Activated T-helper 1 cell treated with Interleukin-2 at 50 U/mL for 16 hours (primary cell): ENCODE data around the gene CDC42BPG.

ENCODE experiments used
- DNase-seq: peaks from one replicate; pipeline ENCODE4 v3.0.0-alpha.2; 2020; ENCODE audit warnings: low read depth

Gene CDC42BPG

DNA sequence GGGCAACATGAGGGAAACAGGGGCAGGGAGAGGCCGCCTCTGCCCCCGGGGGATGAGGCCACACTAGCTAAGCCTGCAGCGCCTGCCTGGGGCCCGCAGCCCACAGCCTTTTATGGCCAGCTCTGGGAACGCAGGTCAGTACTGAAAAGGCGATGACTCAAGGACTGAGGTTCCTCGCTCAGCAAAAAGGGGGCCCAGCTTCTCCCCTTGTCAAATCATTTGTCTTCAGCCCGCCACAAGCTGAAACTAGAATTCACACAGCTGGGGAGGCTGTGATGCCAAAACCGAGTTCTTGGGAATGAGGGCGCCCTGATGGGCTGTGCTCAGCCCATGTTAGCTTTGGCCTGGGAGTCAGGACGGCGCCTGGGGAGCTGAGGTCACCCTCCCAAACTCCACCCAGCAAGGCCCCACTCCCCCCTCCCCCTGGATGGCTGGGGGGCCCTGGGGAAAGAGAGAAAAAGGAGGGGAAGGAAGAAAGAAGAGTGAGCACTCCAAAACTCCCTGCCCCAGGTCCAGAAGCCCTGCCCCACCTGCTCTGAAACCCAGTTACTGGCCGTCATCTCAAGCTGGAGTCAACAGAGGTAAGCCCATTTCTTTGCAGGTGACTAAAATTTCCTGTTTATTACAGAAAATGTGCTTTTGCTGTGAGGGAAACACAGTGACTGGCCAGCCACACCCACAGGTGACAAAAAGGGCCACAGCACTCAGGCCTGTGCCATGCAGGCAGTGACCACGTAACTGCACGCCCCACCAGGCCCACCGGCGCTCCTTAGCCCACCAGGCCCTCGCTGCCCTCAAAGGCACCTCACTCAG lies 20.2 kb upstream of the CDC42BPG start:
- no peak for DNase-seq

- no peak for DNase-seq
Measured at GRCh38 chr11:64864135-64864472, 19.7 kb upstream of the CDC42BPG start.

- no peak for DNase-seq
Measured at GRCh38 chr11:64863391-64864060, 19.1 kb upstream of the CDC42BPG start.

GRCh38 chr11:64862987-64863390 lies 18.5 kb upstream of the CDC42BPG start:
- DNase-seq, result no peak

DNA sequence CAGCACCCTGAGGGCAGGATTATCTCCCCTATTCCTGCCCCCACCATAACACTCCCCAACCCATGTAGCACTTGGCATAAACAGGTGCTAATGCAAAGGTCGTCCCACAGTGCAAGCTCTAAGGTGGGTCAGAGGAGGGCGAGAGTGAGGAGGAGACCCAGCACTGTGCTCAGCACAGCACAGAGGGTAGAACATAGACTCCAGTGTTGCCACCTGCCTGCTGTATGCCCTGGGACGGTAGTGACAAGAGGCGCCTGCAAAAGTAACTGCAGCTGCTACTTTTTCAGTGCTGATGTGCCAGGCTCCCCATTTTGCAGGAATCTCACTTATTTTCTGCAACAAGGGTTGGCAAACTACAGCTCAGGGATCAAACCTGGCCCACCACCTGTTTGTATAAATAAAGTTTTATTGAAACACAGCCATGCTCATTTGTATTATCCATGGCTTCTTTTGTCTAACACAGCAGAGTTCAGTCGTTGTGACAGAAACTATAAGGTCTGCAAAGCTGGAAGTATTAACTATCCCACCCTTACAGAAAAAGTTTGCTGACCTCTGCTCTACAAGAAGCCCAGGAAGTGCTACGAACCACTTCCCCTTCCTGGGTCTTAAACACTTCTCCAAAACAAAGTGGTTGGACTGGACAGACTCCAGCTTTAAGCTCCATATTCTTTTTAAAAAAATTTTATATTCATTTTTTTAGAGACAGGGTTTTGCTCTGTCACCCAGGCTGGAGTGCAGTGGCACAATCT lies 16.9 kb upstream of the CDC42BPG start:
- DNase-seq, result no peak

GRCh38 chr11:64859542-64860414 lies 15.3 kb upstream of the CDC42BPG start:
- no peak for DNase-seq

DNA sequence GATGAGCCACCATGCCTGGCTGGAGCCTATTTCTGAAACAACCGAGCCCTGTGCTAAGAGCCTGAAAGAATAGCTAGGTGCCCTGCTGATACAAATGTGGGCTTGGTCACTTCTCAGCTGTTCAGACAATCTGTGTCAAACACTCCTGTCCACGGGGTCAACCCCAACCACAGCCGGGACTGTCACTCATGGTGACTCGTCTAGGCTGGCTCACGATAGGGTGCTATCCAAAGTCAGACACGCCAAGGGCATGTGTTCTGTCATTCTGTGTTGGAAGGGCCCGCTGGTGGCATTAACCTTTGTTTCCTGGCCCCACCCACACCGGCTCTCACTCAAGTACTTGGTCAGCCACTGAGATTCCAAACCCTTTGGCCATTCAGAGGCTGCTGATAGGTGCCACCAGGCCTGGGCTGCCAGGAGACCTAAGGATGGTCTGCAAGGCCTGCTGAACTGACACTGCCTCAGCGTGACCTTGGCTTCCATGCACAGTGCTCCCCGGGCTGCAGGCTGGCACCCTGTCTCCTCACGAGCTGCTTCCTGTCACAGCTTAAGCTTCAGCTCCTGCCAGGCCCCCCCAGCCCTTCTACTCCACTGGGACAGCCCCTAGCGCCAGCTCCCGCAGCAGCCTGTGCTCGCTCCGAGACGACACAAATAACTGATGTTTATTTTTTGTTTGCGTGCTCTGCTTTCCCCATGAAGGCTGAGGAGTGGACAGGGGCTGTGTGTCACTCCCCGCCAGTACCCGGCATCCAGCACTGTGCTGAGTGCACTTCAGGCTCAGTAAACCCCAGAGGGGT lies 14.2 kb upstream of the CDC42BPG start:
- DNase-seq, result no peak

DNA sequence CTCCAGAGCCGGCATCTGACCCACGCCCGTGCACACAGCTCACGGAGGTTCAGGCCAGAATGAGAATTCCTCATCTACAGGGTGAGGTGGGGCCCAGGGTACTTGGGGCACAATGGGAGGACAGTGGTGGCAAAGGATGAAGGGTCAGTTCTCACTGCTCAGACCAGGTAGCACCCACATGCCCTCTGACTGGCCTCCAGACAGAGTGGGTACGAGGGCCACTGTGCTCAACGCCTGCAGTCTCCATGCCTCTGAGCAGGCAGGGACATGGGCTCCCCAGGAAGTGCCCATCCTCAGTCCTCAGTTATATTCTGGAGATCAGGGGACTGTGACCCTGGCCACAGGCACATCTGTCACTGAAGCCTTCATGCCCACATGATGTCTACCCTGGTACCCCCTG lies 13.0 kb upstream of the CDC42BPG start:
- no peak for DNase-seq

DNA sequence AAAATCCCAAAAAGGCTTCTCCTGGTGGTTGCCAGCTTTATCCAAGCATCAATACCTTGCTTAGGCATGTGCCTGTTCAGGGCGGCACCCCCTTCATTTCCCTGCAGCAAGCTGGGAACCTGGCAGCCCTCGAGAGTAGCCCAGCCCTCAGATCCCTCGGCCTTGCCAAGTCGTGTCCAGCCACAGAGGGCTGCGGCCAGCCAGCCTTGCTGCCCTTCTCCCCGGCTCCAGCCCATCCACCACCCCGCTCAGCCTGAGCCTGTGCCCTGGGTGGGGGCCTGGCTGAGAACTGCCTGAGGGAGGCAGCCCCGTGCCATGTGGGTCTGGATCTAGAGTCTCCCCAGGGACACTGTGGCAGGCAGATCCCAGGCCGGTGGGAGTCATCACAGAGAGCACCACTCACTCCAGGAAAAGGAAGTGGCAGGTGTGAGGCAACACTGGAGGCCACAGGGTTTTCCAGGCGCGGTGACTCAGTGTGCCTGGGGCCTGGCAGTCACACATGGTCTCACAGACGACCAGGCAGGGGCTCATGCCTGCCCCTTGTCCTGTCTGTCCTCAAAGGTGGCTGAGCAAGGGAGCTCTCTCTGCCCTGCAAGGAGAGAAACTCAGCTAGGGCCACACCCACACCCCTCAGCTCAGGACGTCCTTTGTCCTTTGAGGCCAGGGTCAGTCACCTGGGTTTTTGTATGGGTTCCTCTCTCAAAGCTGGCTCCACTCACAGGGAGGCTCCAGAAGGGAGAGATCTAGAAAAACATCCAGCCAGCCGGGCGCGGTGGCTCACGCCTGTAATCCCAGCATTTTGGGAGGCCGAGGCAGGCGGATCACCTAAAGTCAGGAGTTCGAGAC lies 12.2 kb upstream of the CDC42BPG start:
- no peak for DNase-seq

DNA sequence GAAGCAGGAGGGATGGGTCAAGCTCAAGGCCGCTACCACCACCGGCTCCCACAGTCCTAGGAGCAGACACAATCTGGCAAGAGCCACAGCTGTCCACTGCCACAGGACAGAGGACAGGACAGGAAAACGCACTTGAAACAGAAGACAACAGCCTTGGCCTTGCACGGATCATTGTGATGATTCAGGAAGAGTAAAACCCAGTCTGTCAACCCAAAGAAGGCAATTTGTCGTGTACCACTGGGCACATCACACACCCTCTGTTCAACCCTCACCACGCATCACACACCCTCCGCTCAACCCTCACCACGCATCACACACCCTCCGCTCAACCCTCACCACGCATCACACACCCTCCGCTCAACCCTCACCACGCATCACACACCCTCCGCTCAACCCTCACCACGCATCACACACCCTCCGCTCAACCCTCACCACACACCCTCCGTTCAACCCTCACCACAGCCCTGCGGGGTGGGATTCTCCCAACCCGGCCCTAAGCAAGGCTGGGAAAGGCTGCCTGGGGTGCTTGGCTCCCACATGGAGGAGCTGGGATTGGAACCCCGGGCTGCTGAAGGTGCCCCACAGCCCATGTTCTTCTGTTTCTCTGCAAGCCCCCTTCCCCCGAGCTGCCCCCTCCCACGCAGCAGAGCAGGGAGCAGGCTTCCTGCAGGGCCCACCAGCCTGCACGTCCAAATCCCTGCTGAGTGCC lies 11.3 kb upstream of the CDC42BPG start:
- no peak for DNase-seq

DNA sequence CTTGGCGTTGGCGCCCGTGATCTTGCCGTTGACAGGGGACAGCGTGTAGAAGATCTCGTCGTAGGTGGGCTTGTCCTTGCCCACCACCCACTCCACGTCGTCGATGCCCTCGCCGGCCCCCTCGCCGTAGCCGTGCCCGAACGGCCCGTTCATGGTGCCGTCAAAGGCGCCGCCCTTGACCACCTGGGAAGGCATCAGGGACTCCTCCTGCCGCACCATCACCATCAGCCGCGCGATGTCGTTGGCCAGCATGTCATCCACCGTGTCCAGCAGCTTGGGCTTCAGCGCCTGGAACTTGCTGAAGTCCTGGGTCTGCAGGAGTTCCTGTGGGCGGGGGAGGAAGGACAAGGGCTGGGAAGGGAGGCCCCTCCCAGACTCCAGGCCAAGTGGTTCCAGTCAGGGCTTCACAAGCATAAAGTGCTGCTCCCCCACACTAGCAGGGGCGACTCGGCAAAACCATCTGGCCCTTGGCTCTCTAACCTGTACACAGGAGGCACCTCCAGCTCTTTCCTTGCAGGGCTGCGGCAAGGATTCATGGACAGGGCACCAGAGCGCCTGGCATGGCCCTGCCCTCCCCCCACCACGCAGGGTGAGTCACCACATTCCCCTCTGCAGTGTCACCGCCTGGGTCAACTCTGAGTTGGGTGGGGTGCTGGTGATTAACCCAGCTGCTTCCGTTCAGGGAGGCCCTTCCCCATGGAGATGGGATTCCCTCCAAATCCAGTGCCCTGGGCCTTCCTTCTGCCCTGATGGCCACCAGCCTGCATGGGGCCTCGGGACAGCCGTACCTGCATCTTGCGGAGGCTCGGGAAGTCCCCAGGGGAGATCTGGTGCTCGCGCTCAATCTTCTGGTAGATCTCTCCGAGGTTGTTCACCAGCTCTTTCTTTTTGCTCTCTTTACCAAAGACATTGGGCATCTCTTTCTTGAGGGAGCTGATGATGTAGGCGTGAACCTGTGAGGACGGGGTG lies 10.4 kb upstream of the CDC42BPG start:
- no peak for DNase-seq

- DNase-seq, result no peak
Measured at GRCh38 chr11:64854157-64854533, 9.7 kb upstream of the CDC42BPG start.

DNA sequence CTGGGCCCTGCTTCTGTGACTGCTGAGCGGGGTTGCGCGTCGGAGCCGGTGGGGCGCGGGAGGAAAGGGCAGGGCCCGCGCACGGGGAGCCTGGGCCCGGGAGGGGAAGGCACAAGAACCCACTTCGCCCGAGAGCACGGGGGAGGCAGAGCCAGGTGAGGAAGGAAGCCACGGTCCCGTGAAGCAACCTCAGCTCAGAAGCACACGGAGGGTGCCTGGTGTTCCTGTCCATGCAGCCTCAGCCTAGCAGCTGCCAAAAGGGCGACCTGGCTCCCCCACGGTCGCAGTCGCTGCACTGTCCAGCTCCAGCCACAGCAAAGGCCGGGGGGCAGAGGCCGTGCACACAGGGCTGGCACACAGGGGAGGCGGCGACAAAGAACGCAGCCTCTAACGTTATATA lies 9.3 kb upstream of the CDC42BPG start:
- DNase-seq, result no peak

- DNase-seq, result no peak
Measured at GRCh38 chr11:64852804-64853509, 8.5 kb upstream of the CDC42BPG start.

- no peak for DNase-seq
Measured at GRCh38 chr11:64851831-64852351, 7.4 kb upstream of the CDC42BPG start.

- no peak for DNase-seq
Measured at GRCh38 chr11:64850979-64851567, 6.6 kb upstream of the CDC42BPG start.
